Stomach (tissue), 4 donors: ENCODE data around the gene P3H3.

Source experiments
- CTCF ChIP-seq, 7 experiments: fragments of 450-650 bp in 4 of 7; fragments of 200-600 bp in 3 of 7; sonication (generic) in 3 of 7; IDR thresholded peaks; one replicate each; pipeline ENCODE4 v1.5.1; 2016 to 2019; ENCODE audit warnings: antibody characterized with exemption in 7 of 7, control low read depth in 2 of 7, mild to moderate bottlenecking in 1 of 7
- POLR2A ChIP-seq, 4 donors: fragments of 450-650 bp; IDR thresholded peaks; one replicate each; pipeline ENCODE4 v1.6.1; 2016; ENCODE audit warnings: antibody characterized with exemption in 4 of 4, control low read depth in 2 of 4, mild to moderate bottlenecking in 1 of 4, moderate library complexity in 1 of 4

GRCh38 chr12:6807170-6807569, 21.0 kb upstream of the P3H3 start:
- no peak for TF ChIP-seq CTCF (IDR thresholded peaks at IDR 0.05)
- TF ChIP-seq POLR2A (IDR thresholded peaks at IDR 0.05), result no peak
